ENCODE results near the gene CHRNA1. TPM values are rescaled to one million over a fixed set of nuclear protein-coding genes. Genes with fewer than 3 reads are reported as not detected.

Gene CHRNA1
- total and polyA plus RNA-seq, 10 of the 15 experiments (the other 5 are each of a cell fraction or from before 2014, with no cell fraction given) = 0.05 to 0.14 TPM; not detected in 8

DNA sequence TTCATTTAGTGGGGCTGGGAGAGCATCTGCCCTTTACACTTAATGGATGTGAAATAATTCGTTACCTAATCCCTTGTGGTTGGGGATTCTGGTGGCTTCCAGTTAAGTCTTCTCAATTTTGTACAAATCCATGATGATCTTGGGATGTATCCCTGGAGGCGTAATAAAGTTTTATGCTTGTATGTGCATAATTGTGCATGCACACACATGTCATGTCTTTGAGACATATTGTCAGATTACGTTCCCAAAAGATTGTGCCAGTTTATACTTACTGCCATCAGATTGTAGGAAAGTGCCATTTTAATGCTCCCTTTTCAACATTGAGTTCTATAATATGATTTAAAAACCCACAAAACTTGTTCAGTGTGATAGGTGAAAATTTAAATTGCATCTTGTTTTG lies 60.8 kb downstream of the CHRNA1 start:
- H3K79me2 ChIP-seq (ENCODE audit: control insufficient read depth, insufficient read depth, low read length) = no peaks in the 10 kb centered on the region
- H3K4me2 ChIP-seq (ENCODE audit: control insufficient read depth, insufficient read depth) = no peak overlapping the region
- 0% methylated on average over 3 of the region's 3 CpGs for WGBS (ENCODE audit: insufficient coverage, insufficient replicate concordance, low lambda C conversion rate, missing lambda C conversion rate)
- ChIA-PET CTCF (no interaction called here), POLR2A (interaction anchor here (0.6 kb wide), 1 partner anchor 253 kb away, joined by 3 read pairs; no protein-coding TSS in a partner anchor), SMC1A (ENCODE audit: uncharacterized antibody, unreplicated experiment) (interaction anchor here (0.6 kb wide), 1 partner anchor 24 kb away, joined by 3 read pairs; no protein-coding TSS in a partner anchor), RAD21 (ENCODE audit: unreplicated experiment) (no interaction called here)
- no peaks in the 10 kb centered on the region for H3K36me3 ChIP-seq (ENCODE audit: control insufficient read depth in 2 of 2, insufficient read depth in 2 of 2, low read length in 1 of 2)
- H3K27ac ChIP-seq (ENCODE audit: control insufficient read depth, insufficient read depth) = no peak overlapping the region
- no peak overlapping the region for H3K9ac ChIP-seq (ENCODE audit: control insufficient read depth, insufficient read depth, low read length)
- H2AFZ ChIP-seq (ENCODE audit: control insufficient read depth, low read depth, low read length) = no peak overlapping the region
- BruUV-seq (replicated peaks) = no TSS peak
- DNase-seq (ENCODE audit: low read depth, low spot score) = no peak
- intact Hi-C loops (cut with micrococcal nuclease; ENCODE audit: unreplicated experiment) (no loop called here), in situ Hi-C loops (cut with MboI) (no loop called here)
- FAIRE-seq = no peak
- no peak overlapping the region for H3K4me3 ChIP-seq
- no peak for ATAC-seq
- TF ChIP-seq ZZZ3 (IDR thresholded peaks at IDR 0.05; ENCODE audit: control insufficient read depth, insufficient read length, low read depth) (no peak), BHLHE40 (IDR thresholded peaks at IDR 0.05; ENCODE audit: borderline replicate concordance in 1 of 2, low read depth in 2 of 2, low read length in 1 of 2) (no peak), YY1 (IDR thresholded peaks at IDR 0.05; ENCODE audit: low read depth, low read length) (no peak), EZH2 (IDR thresholded peaks at IDR 0.05; ENCODE audit: borderline replicate concordance, control insufficient read depth, low read depth, low read length) (no peak), POU2F2 (IDR thresholded peaks at IDR 0.05; ENCODE audit: borderline replicate concordance, low read depth, low read length) (no peak), KDM1A (IDR thresholded peaks at IDR 0.05; ENCODE audit: borderline replicate concordance) (no peak), POLR2AphosphoS5 (IDR thresholded peaks at IDR 0.05; ENCODE audit: low read length) (no peak), EGR1 (IDR thresholded peaks at IDR 0.05; ENCODE audit: borderline replicate concordance in 1 of 2, low read depth in 2 of 2, low read length in 2 of 2) (no peak), MYB (IDR thresholded peaks at IDR 0.05; ENCODE audit: borderline replicate concordance, low read depth, low read length) (no peak), PML (IDR thresholded peaks at IDR 0.05; ENCODE audit: low read length) (no peak)
- TF ChIP-seq, protein P1, sequence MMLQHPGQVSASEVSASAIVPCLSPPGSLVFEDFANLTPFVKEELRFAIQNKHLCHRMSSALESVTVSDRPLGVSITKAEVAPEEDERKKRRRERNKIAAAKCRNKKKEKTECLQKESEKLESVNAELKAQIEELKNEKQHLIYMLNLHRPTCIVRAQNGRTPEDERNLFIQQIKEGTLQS (IDR thresholded peaks at IDR 0.05; ENCODE audit: borderline replicate concordance, extremely low read depth, low read depth, low read length) = no peak
- H3K9me3 ChIP-seq (replicated peaks; ENCODE audit: control insufficient read depth, insufficient read depth, low read length) = no peaks in the 10 kb centered on the region
- no peaks in the 10 kb centered on the region; a peak in 1 of 4 replicates for H3K27me3 ChIP-seq (replicated peaks in 1 of 2; ENCODE audit: control insufficient read depth in 2 of 2, insufficient read depth in 2 of 2, low read length in 1 of 2)
- no peaks in the 10 kb centered on the region for H3K4me1 ChIP-seq (ENCODE audit: control insufficient read depth, insufficient read depth, low read length)
- H4K20me1 ChIP-seq (ENCODE audit: control insufficient read depth, insufficient read depth) = no peaks in the 10 kb centered on the region
